HUDEP-2 (cell line): Measurements from ENCODE around the gene PIK3CD.
"Not testable (repeated sequence)": the region's sequence is repeated elsewhere in the genome, so short reads cannot be mapped to it uniquely, and the experiment has no call there.

Experiments
- DNase-seq, 76 experiments: peaks; one replicate each; lab custom pipeline; 2025; ENCODE audit not compliant: unreplicated experiment in 76 of 76; lab: John Stamatoyannopoulos, UW

Gene PIK3CD

GRCh38 chr1:9730096-9730901 is 78.8 kb downstream of the PIK3CD start:
- no peak for DNase-seq

GRCh38 chr1:9731051-9731537 is 79.6 kb downstream of the PIK3CD start:
- DNase-seq = no peak

GRCh38 chr1:9731561-9731960 is 80.0 kb downstream of the PIK3CD start:
- no peak for DNase-seq

GRCh38 chr1:9732123-9732971 is 80.8 kb downstream of the PIK3CD start:
- no peak for DNase-seq

- no peak for DNase-seq
Observed at GRCh38 chr1:9733160-9733789, 81.7 kb downstream of the PIK3CD start.

GRCh38 chr1:9735800-9736199 is 84.3 kb downstream of the PIK3CD start:
- no peak for DNase-seq

- DNase-seq = no peak
Observed at GRCh38 chr1:9736241-9736640, 84.7 kb downstream of the PIK3CD start.

- no peak for DNase-seq
Observed at GRCh38 chr1:9737057-9737456, 85.5 kb downstream of the PIK3CD start.

- no peak for DNase-seq
Observed at GRCh38 chr1:9737671-9738070, 86.1 kb downstream of the PIK3CD start.

GRCh38 chr1:9744106-9744799 is 92.7 kb downstream of the PIK3CD start:
- DNase-seq = no peak

- DNase-seq = no peak
Observed at GRCh38 chr1:9746211-9746610, 94.7 kb downstream of the PIK3CD start.

- DNase-seq = no peak
Observed at GRCh38 chr1:9746651-9747050, 95.1 kb downstream of the PIK3CD start.

- DNase-seq = not testable (repeated sequence)
Observed at GRCh38 chr1:9748391-9748790, 96.9 kb downstream of the PIK3CD start.

GRCh38 chr1:9749361-9749760 is 97.8 kb downstream of the PIK3CD start:
- DNase-seq = no peak

GRCh38 chr1:9751971-9752370 is 100.4 kb downstream of the PIK3CD start:
- DNase-seq = no peak

- no peak for DNase-seq
Observed at GRCh38 chr1:9753121-9753531, 101.6 kb downstream of the PIK3CD start.

GRCh38 chr1:9755441-9755995 is 104.0 kb downstream of the PIK3CD start:
- no peak for DNase-seq

- no peak for DNase-seq
Observed at GRCh38 chr1:9758559-9759121, 107.1 kb downstream of the PIK3CD start.

GRCh38 chr1:9759939-9760338 is 108.4 kb downstream of the PIK3CD start:
- DNase-seq = no peak

- no peak for DNase-seq
Observed at GRCh38 chr1:9760824-9761223, 109.3 kb downstream of the PIK3CD start.
